MCF 10A (cell line): ENCODE results near the gene ZNF3. TPM values are rescaled to one million over a fixed set of nuclear protein-coding genes. Genes with fewer than 3 reads are reported as not detected.

Experiments used
- BruUV-seq: library from RNA; stranded (reverse); fragments of 400-500 nt; replicated peaks from 2 replicates; lab custom pipeline; 2021; lab: Mats Ljungman, UMichigan
- CTCF ChIA-PET: fragments of 300-600 bp; sonication (Branson Sonifier 250); formaldehyde crosslinking; extraction: SDS; loops from one replicate; lab custom pipeline; 2021; ENCODE audit warnings: antibody characterized with exemption, inconsistent platforms; lab: Yijun Ruan, JAX
- POLR2A ChIA-PET: fragments of 300-600, 350-650 bp; sonication (Branson Sonifier 250); formaldehyde crosslinking; extraction: SDS; loops from one replicate; lab custom pipeline; 2020; ENCODE audit warnings: antibody characterized with exemption, inconsistent platforms; lab: Yijun Ruan, JAX
- DNase-seq: peaks from one replicate; pipeline ENCODE4 v3.0.0-alpha.2; 2018; ENCODE audit not compliant: unreplicated experiment
- H3K27ac Mint-ChIP-seq: one replicate; pipeline ENCODE4 v1.8.0; 2022; ENCODE audit warnings: mild to moderate bottlenecking, low read depth, mixed read lengths; ENCODE audit not compliant: unreplicated experiment
- H3K27me3 Mint-ChIP-seq: one replicate; pipeline ENCODE4 v1.8.0; 2022; ENCODE audit warnings: mixed read lengths; ENCODE audit not compliant: insufficient read depth, unreplicated experiment
- H3K36me3 Mint-ChIP-seq: one replicate; pipeline ENCODE4 v1.8.0; 2022; ENCODE audit warnings: mild to moderate bottlenecking, moderate library complexity, mixed read lengths; ENCODE audit not compliant: insufficient read depth, unreplicated experiment
- H3K4me1 Mint-ChIP-seq: one replicate; pipeline ENCODE4 v1.8.0; 2022; ENCODE audit warnings: mixed read lengths; ENCODE audit not compliant: insufficient read depth, unreplicated experiment
- H3K4me3 Mint-ChIP-seq: one replicate; pipeline ENCODE4 v1.8.0; 2022; ENCODE audit warnings: mild to moderate bottlenecking, moderate library complexity, mixed read lengths; ENCODE audit not compliant: unreplicated experiment
- H3K9me3 Mint-ChIP-seq: one replicate; pipeline ENCODE4 v1.8.0; 2022; ENCODE audit warnings: mixed read lengths; ENCODE audit not compliant: unreplicated experiment
- intact Hi-C: fragments of 100-400 bp; cut with micrococcal nuclease; formaldehyde crosslinking; loops from 2 replicates; pipeline ENCODE4 v1.14.1; 2022
- total RNA-seq: library from RNA; stranded (reverse); gene quantifications from 2 replicates; pipeline ENCODE4 v1.2.3, GENCODE V29; 2022
- TF ChIP-seq, protein P1 (sequence below): fragments of 200-600 bp; IDR thresholded peaks from one replicate; pipeline ENCODE4 v1.8.0; 2022; ENCODE audit warnings: antibody characterized with exemption, mild to moderate bottlenecking; ENCODE audit not compliant: unreplicated experiment

The ZNF3 gene
- total RNA-seq, 1 experiment from 2014 or later, result 23.7 TPM

DNA sequence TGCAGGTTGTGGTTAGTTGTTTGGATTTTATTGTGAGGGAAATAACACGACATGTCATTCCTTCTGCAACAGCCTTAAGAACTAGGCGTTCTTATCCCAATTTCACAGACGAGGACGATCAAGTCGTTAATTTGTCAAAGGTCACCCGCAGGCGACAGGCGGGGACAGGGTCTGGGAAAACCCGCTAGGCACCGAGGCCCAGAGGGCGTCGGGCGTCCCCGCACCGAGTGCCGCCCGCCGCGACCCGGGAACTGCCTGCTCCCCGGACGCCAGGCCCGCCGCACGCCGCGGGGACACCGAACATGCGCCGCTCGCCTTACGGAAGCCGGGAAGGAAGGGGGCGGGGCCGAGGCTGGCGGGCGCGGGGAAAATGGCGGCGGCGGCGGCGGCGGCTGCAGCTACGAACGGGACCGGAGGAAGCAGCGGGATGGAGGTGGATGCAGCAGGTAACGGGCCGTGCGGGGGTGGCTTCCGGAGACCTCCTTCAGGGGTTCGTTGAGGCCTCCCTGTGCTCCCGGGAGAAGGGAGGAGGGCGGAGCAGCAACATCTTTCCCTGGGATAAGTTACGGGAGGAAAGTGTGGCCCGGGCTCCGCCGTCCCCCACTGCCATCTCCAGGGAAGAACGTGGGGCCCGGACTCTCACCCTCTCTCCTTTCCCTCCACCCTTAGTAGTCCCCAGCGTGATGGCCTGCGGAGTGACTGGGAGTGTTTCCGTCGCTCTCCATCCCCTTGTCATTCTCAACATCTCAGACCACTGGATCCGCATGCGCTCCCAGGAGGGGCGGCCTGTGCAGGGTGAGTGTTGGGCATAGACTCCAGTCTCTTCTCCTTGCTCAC is 7.3 kb upstream of the ZNF3 start, which contains the start of gene COPS6:
Gene COPS6 (plus strand): TSS at position 349 of the 837 bp plus-strand sequence. CDS start 22 bp downstream, at position 371.
- BruUV-seq, result no TSS peak
- Mint-ChIP-seq H3K27ac (peak within 1 kb of the TSS; percentile 76), H3K27me3 (no peaks in the 10 kb centered on the region), H3K36me3 (peaks cover 51% of the 10 kb centered on the region), H3K4me3 (peak within 1 kb of the TSS; percentile 92), H3K4me1 (peaks cover 18% of the 10 kb centered on the region), H3K9me3 (no peaks in the 10 kb centered on the region)
- DNase-seq, result peak; percentile 72
- TF ChIP-seq, protein P1, sequence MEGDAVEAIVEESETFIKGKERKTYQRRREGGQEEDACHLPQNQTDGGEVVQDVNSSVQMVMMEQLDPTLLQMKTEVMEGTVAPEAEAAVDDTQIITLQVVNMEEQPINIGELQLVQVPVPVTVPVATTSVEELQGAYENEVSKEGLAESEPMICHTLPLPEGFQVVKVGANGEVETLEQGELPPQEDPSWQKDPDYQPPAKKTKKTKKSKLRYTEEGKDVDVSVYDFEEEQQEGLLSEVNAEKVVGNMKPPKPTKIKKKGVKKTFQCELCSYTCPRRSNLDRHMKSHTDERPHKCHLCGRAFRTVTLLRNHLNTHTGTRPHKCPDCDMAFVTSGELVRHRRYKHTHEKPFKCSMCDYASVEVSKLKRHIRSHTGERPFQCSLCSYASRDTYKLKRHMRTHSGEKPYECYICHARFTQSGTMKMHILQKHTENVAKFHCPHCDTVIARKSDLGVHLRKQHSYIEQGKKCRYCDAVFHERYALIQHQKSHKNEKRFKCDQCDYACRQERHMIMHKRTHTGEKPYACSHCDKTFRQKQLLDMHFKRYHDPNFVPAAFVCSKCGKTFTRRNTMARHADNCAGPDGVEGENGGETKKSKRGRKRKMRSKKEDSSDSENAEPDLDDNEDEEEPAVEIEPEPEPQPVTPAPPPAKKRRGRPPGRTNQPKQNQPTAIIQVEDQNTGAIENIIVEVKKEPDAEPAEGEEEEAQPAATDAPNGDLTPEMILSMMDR, result no peak
- POLR2A ChIA-PET, result interaction anchor here (0.6 to 3.7 kb wide), 16 partner anchors 8 to 651 kb away, joined by 3 to 92 read pairs (median 4); partner anchors contain the start of genes AP4M1, LAMTOR4, MCM7 and PTCD1
- intact Hi-C loops, result loop anchor here (1.0 to 10.0 kb wide), 2 partner anchors 11 to 174 kb away; partner anchors contain the start of gene TRIM4
- CTCF ChIA-PET, result interaction anchor here (0.6 to 1.2 kb wide), 4 partner anchors 37 to 100 kb away, joined by 3 to 5 read pairs (median 3); no protein-coding TSS in a partner anchor

DNA sequence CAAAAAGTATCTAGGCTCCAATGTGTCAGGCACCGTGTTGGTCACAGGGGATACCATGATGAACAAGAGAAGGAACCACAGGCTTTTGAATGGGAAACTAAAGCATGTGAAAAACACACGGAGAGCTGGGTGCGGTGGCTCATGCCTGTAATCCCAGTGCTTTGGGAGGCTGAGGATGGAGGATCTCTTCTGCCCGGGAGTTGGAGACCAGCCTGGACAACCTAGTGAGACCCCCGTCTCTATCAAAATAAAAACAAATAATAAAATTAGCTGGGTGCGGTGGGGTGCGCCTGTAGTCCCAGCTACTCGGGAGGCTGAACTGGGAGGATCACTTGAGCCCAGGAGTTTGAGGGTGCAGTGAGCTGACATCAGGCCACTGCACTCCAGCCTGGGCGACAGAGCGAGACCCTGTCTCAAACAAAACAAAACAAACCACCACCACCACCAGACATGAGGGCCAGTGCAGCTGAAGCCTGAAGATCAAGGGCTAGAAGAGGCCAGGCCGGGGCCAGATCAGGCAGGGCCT is 6.6 kb upstream of the ZNF3 start:
- DNase-seq, result no peak
- intact Hi-C loops, result loop anchor here (10.0 kb wide), 1 partner anchor 173 kb away; the partner anchor contains the start of gene TRIM4
- TSS peak; percentile 69 for BruUV-seq
- H3K4me3 Mint-ChIP-seq, result peak overlapping the region; percentile 92
- H3K4me1 Mint-ChIP-seq, result peaks cover 18% of the 10 kb centered on the region
- H3K36me3 Mint-ChIP-seq, result peaks cover 44% of the 10 kb centered on the region
- POLR2A ChIA-PET, result interaction anchor here (0.6 to 3.7 kb wide), 13 partner anchors 12 to 650 kb away, joined by 3 to 92 read pairs (median 4); partner anchors contain the start of genes AP4M1, LAMTOR4, MCM7 and PTCD1
- no peaks in the 10 kb centered on the region for H3K27me3 Mint-ChIP-seq
- no peaks in the 10 kb centered on the region for H3K9me3 Mint-ChIP-seq
- H3K27ac Mint-ChIP-seq, result peak overlapping the region; percentile 76
- TF ChIP-seq, protein P1, result no peak
- CTCF ChIA-PET, result interaction anchor here (0.8 to 1.2 kb wide), 3 partner anchors 36 to 97 kb away, joined by 3 to 5 read pairs (median 3); no protein-coding TSS in a partner anchor

DNA sequence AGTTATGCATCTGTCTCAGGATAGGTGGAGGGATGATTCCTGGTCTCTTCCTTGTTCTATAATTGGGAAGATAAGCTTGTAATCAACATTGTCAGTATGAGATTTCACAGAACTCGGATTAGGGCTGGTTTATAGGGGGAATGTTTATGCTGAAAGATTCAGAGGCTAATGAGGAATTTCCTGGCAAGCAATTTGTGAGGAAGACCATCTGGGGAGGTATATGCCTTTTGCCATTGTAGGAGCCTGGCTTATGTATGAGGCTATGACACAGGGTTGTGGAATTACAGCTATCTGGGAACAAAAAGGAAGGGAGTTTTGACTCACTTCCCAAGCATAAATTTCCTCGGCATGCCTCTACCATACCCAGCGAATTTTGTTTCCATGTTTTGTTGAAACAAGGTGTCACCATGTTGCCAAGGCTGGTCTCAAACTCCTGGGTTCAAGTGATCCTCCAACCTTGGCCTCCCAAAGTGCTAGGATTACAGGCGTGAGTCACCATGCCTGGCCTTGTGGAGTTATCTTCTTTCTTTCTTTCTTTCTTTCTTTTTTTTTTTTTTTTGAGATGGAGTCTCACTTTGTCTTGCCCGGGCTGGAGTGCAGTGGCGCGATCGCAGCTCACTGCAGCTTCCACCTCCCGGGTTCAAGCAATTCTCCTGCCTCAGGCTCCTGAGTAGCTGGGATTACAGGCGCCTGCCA is 5.7 kb upstream of the ZNF3 start:
- Mint-ChIP-seq H3K9me3 (no peaks in the 10 kb centered on the region), H3K36me3 (peaks cover 35% of the 10 kb centered on the region), H3K27ac (no peak overlapping the region), H3K4me1 (peaks cover 18% of the 10 kb centered on the region), H3K27me3 (no peaks in the 10 kb centered on the region), H3K4me3 (peak overlapping the region; percentile 54)
- DNase-seq, result no peak
- no TSS peak for BruUV-seq
- intact Hi-C loops, result loop anchor here (10.0 kb wide), 1 partner anchor 172 kb away; the partner anchor contains the start of gene TRIM4
- ChIA-PET POLR2A (interaction anchor here (0.8 to 1.1 kb wide), 4 partner anchors 13 to 71 kb away, joined by 3 to 6 read pairs (median 3); no protein-coding TSS in a partner anchor), CTCF (interaction anchor here (0.6 kb wide), 1 partner anchor 97 kb away, joined by 3 read pairs; no protein-coding TSS in a partner anchor)
- TF ChIP-seq, protein P1, result no peak
